Sigmoid colon (tissue), 7 donors: ENCODE results near the gene PLPP4. TPM values are rescaled to one million over a fixed set of nuclear protein-coding genes. Genes with fewer than 3 reads are reported as not detected.

Source experiments
- DNase-seq: peaks from one replicate; pipeline ENCODE4 v3.0.0-alpha.2; 2019
- H3K27ac ChIP-seq, 4 donors: fragments of 200-600 bp; sonication (generic); one replicate each; pipeline ENCODE4 v1.5.1; 2016 to 2019; ENCODE audit warnings: mild to moderate bottlenecking in 1 of 4
- H3K27me3 ChIP-seq, 3 donors: fragments of 200-600 bp; sonication (generic); one replicate each; pipeline ENCODE4 v1.5.1; 2019; ENCODE audit warnings: mild to moderate bottlenecking in 1 of 3
- H3K36me3 ChIP-seq, 4 donors: fragments of 200-600 bp; sonication (generic); one replicate each; pipeline ENCODE4 v1.5.1; 2016 to 2019
- H3K4me1 ChIP-seq, 4 donors: fragments of 200-600 bp; sonication (generic); one replicate each; pipeline ENCODE4 v1.5.1; 2017 to 2019
- H3K4me3 ChIP-seq, 4 donors: fragments of 200-600 bp; sonication (generic); one replicate each; pipeline ENCODE4 v1.5.1; 2017 to 2019; ENCODE audit warnings: mild to moderate bottlenecking in 2 of 4, moderate library complexity in 1 of 4
- H3K9me3 ChIP-seq, 4 donors: fragments of 200-600 bp in 3 of 4; sonication (generic) in 3 of 4; one replicate each; pipeline versions ENCODE4 v1.5.1 to v1.6.1; 2013 to 2019
- CTCF ChIP-seq, 4 experiments: fragments of 450-650 bp in 3 of 4; fragments of 200-600 bp in 1 of 4; IDR thresholded peaks; one replicate each; pipeline ENCODE4 v1.5.1; 2016 to 2019; ENCODE audit warnings: antibody characterized with exemption in 4 of 4, mild to moderate bottlenecking in 3 of 4, moderate library complexity in 2 of 4
- EP300 ChIP-seq, 4 donors: sonication (generic); formaldehyde crosslinking; IDR thresholded peaks; one replicate each; pipeline ENCODE4 v1.6.1; 2017; ENCODE audit warnings: antibody characterized with exemption in 4 of 4
- POLR2A ChIP-seq, 2 donors: fragments of 450-650 bp; IDR thresholded peaks; one replicate each; pipeline ENCODE4 v1.6.1; 2016; ENCODE audit warnings: antibody characterized with exemption in 2 of 2, mild to moderate bottlenecking in 2 of 2, moderate library complexity in 2 of 2
- POLR2AphosphoS5 ChIP-seq, 4 donors: sonication (generic); formaldehyde crosslinking; IDR thresholded peaks; one replicate each; pipeline ENCODE4 v1.6.1; 2017; ENCODE audit warnings: antibody characterized with exemption in 4 of 4
- WGBS, 2 donors: extraction: QIAGEN DNeasy Blood & Tissue Kit; methylation state at CpG; one replicate each; pipeline ENCODE4 v1.1.7; 2013; 5-methylcytosine and 5-hydroxymethylcytosine counted together
- intact Hi-C: fragments of 100-400 bp; cut with DNase I; formaldehyde crosslinking; loops from one replicate; pipeline ENCODE4 v1.15.1; 2023
- polyA plus RNA-seq, 3 donors: library from polyadenylated mRNA; stranded (reverse); fragments of 200-250 nt; gene quantifications; one replicate each; pipeline ENCODE4 v1.2.3, GENCODE V29; 2013
- total RNA-seq, 4 donors: library from RNA; depleted of rRNA; stranded (reverse); fragments of >200 nt; gene quantifications; one replicate each; pipeline ENCODE4 v1.1.0, GENCODE V29; 2016
- donor health status: healthy with polysubstance abuse.
- donor health status: Bipolar disorder and iron deficiency.
- donor health status: healthy.

Gene PLPP4
- total and polyA plus RNA-seq, 7 donors, result 0.96 to 3.2 (median 2.6) TPM; not detected in 2

- intact Hi-C loops, result no loop called here
- Histone ChIP-seq H3K4me3 (no peak overlapping the region), H3K9me3 (no peaks in the 10 kb centered on the region), H3K27me3 (no peaks in the 10 kb centered on the region), H3K36me3 (no peaks in the 10 kb centered on the region), H3K4me1 (no peaks in the 10 kb centered on the region), H3K27ac (no peak overlapping the region)
- TF ChIP-seq POLR2A (IDR thresholded peaks at IDR 0.05) (no peak), EP300 (IDR thresholded peaks at IDR 0.05) (no peak), POLR2AphosphoS5 (IDR thresholded peaks at IDR 0.05) (no peak), CTCF (IDR thresholded peaks at IDR 0.05) (no peak)
- 51 to 69% methylated on average over 2 of the region's 2 CpGs for WGBS, 2 donors
- DNase-seq, result no peak
Observed at GRCh38 chr10:120514959-120515358, 57.9 kb downstream of the PLPP4 start.

GRCh38 chr10:120515741-120516140 is 58.7 kb downstream of the PLPP4 start:
- H3K36me3 ChIP-seq, result no peaks in the 10 kb centered on the region
- H3K27ac ChIP-seq, result no peak overlapping the region
- intact Hi-C loops, result no loop called here
- H3K4me3 ChIP-seq, result no peak overlapping the region
- WGBS, 2 donors, result 54 to 66% methylated on average over 2 of the region's 2 CpGs
- no peaks in the 10 kb centered on the region for H3K4me1 ChIP-seq
- no peak for DNase-seq
- TF ChIP-seq EP300 (IDR thresholded peaks at IDR 0.05) (no peak), POLR2A (IDR thresholded peaks at IDR 0.05) (no peak), CTCF (IDR thresholded peaks at IDR 0.05) (no peak), POLR2AphosphoS5 (IDR thresholded peaks at IDR 0.05) (no peak)
- H3K27me3 ChIP-seq, result no peaks in the 10 kb centered on the region
- no peaks in the 10 kb centered on the region for H3K9me3 ChIP-seq

- Histone ChIP-seq H3K4me1 (no peaks in the 10 kb centered on the region), H3K27ac (no peak overlapping the region), H3K36me3 (no peaks in the 10 kb centered on the region), H3K4me3 (no peak overlapping the region), H3K9me3 (no peaks in the 10 kb centered on the region), H3K27me3 (no peaks in the 10 kb centered on the region)
- WGBS, 2 donors, result 85 to 88% methylated on average over 4 of the region's 4 CpGs
- TF ChIP-seq POLR2AphosphoS5 (IDR thresholded peaks at IDR 0.05), result no peak
- no peak for TF ChIP-seq EP300 (IDR thresholded peaks at IDR 0.05)
- no peak for TF ChIP-seq CTCF (IDR thresholded peaks at IDR 0.05)
- TF ChIP-seq POLR2A (IDR thresholded peaks at IDR 0.05), result no peak
- intact Hi-C loops, result no loop called here
- no peak for DNase-seq
Observed at GRCh38 chr10:120516426-120516825, 59.4 kb downstream of the PLPP4 start.

- Histone ChIP-seq H3K27ac (no peak overlapping the region), H3K4me1 (no peaks in the 10 kb centered on the region), H3K27me3 (no peaks in the 10 kb centered on the region), H3K9me3 (no peaks in the 10 kb centered on the region), H3K36me3 (no peaks in the 10 kb centered on the region), H3K4me3 (no peak overlapping the region)
- intact Hi-C loops, result no loop called here
- 79 to 86% methylated on average over 5 of the region's 5 CpGs for WGBS, 2 donors
- TF ChIP-seq EP300 (IDR thresholded peaks at IDR 0.05), result no peak
- no peak for DNase-seq
Observed at GRCh38 chr10:120517196-120517595, 60.2 kb downstream of the PLPP4 start.

GRCh38 chr10:120517881-120518484 is 61.0 kb downstream of the PLPP4 start:
- Histone ChIP-seq H3K4me3 (no peak overlapping the region), H3K27ac (no peak overlapping the region), H3K36me3 (no peaks in the 10 kb centered on the region), H3K27me3 (no peaks in the 10 kb centered on the region), H3K9me3 (no peaks in the 10 kb centered on the region), H3K4me1 (no peaks in the 10 kb centered on the region)
- DNase-seq, result no peak
- intact Hi-C loops, result no loop called here
- no peak for TF ChIP-seq CTCF (IDR thresholded peaks at IDR 0.05)
- no peak for TF ChIP-seq EP300 (IDR thresholded peaks at IDR 0.05)
- no peak for TF ChIP-seq POLR2AphosphoS5 (IDR thresholded peaks at IDR 0.05)
- TF ChIP-seq POLR2A (IDR thresholded peaks at IDR 0.05), result no peak
- WGBS, 2 donors, result 61 to 85% methylated on average over 9 of the region's 9 CpGs
